HepG2 (cell line): ENCODE data around the gene CHMP1A. TPM values are rescaled to one million over a fixed set of nuclear protein-coding genes. Genes with fewer than 3 reads are reported as not detected.

Experiments used
- DRAP1 ChIP-seq: IDR thresholded peaks from 2 replicates; pipeline ENCODE4 v1.6.1; 2016; ENCODE audit warnings: missing genetic modification reagents, missing compliant biosample characterization
- SCMH1 ChIP-seq: sonication (generic); formaldehyde crosslinking; IDR thresholded peaks from 2 replicates; pipeline ENCODE4 v1.9.0; 2021; ENCODE audit warnings: missing genetic modification reagents, mild to moderate bottlenecking, borderline replicate concordance
- SOX13 ChIP-seq, 3 experiments: fragments of 450-650 bp in 1 of 3; sonication (generic) in 1 of 3; formaldehyde crosslinking in 1 of 3; IDR thresholded peaks in 2 of 3; conservative IDR thresholded peaks in 1 of 3; 2 replicates each; pipeline versions ENCODE4 v1.5.0 to v1.6.1; 2016 to 2020; ENCODE audit warnings: antibody characterized with exemption in 1 of 3, mild to moderate bottlenecking in 1 of 3, missing compliant biosample characterization in 1 of 3, missing genetic modification reagents in 1 of 3, moderate library complexity in 1 of 3
- TEF ChIP-seq: sonication (generic); formaldehyde crosslinking; IDR thresholded peaks from 2 replicates; pipeline ENCODE4 v1.5.0; 2020; ENCODE audit warnings: missing genetic modification reagents
- ZC3H13 ChIP-seq: sonication (generic); formaldehyde crosslinking; IDR thresholded peaks from 2 replicates; pipeline ENCODE4 v1.8.1; 2023; ENCODE audit warnings: mild to moderate bottlenecking, missing genetic modification reagents, moderate library complexity
- ZNF235 ChIP-seq: sonication (generic); formaldehyde crosslinking; IDR thresholded peaks from 2 replicates; pipeline ENCODE4 v1.8.1; 2023; ENCODE audit warnings: mild to moderate bottlenecking, missing genetic modification reagents, borderline replicate concordance
- ZNF513 ChIP-seq: sonication (generic); formaldehyde crosslinking; conservative IDR thresholded peaks from 2 replicates; pipeline ENCODE4 v1.5.0; 2020; ENCODE audit warnings: missing genetic modification reagents
- polyA plus RNA-seq, 8 experiments: library from polyadenylated mRNA; depleted of rRNA in 3 of 8; stranded (reverse) in 7 of 8; unstranded in 1 of 8; fragments of >200 nt; fragmentation: Illumina TruSeq in 4 of 8; extraction: Trizol in 4 of 8; gene quantifications; 2 replicates each; pipeline versions ENCODE4 v1.2.1 to v1.2.3, GENCODE V29; 2011 to 2016; ENCODE audit warnings: low read depth in 4 of 8, missing spikeins in 1 of 8, mixed read lengths in 1 of 8; ENCODE audit not compliant: insufficient read depth in 1 of 8
- total RNA-seq, 5 experiments: library from RNA; depleted of rRNA; stranded (reverse); fragments of >200 nt; fragmentation: Illumina TruSeq; extraction: Trizol; gene quantifications; 2 replicates each; pipeline ENCODE4 v1.2.3, GENCODE V29; 2016; ENCODE audit warnings: low read depth in 1 of 5
- TF ChIP-seq, protein P1 (sequence below), 2 experiments: fragments of 450-650 bp in 1 of 2; sonication (generic) in 1 of 2; formaldehyde crosslinking in 1 of 2; IDR thresholded peaks; 2 replicates each; pipeline versions ENCODE4 v1.6.1 to v1.8.0; 2016 to 2022; ENCODE audit warnings: antibody characterized with exemption in 1 of 2, mild to moderate bottlenecking in 1 of 2, missing genetic modification reagents in 1 of 2
- TF ChIP-seq, protein P2 (sequence below): sonication (generic); formaldehyde crosslinking; IDR thresholded peaks from 2 replicates; pipeline ENCODE4 v1.4.0; 2020; ENCODE audit warnings: missing genetic modification reagents, borderline replicate concordance
- TF ChIP-seq, protein P3 (sequence below): sonication (generic); formaldehyde crosslinking; IDR thresholded peaks from 2 replicates; pipeline ENCODE4 v1.5.0; 2020; ENCODE audit warnings: missing genetic modification reagents, mild to moderate bottlenecking, borderline replicate concordance

CHMP1A gene
- total and polyA plus RNA-seq, 2 of the 13 experiments (the other 11 are each of a cell fraction or from before 2014, with no cell fraction given): 69.4 to 73.3 TPM

DNA sequence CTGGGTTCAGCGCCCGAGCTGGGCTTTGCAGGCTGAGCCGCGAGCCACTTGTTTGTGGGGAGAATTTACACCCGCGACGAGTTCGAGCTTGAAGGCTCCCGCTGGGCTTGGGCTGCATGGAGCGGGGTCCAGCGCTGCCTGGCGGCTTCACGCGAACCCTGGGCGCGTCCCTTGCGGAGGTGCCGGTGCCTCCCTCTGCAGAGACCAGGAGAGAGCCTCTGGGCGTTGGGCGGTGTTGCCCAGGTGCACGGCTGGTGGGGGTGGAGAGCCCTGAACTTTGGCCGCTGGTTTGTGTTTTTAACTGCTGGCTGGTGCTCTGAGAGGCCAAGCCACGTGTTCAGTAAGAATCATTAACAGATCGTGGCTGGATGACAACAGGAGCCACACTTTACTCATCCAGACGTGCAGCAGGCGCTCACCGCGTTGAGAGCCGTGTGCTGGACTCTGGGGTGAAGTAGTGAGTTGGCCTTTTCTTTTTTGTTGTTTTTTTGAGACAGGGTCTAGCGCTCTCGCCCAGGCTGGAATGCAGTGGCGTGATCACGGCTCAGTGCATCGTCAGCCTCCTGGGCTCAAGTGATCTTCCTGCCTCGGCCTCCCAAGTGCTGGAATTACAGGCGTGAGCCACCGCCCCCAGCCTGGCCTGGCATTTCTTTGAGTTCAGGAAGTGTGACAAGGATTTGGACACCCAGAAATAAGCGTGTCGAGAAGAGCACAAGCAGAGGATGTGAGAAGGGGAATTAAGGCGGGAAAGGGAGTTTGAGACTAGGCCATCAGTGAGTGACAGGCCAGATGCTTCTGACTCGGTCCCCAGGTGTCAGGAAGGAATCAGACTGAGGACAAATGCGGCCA, 29.8 kb upstream of the CHMP1A start (continued):
- TF ChIP-seq, protein P1, sequence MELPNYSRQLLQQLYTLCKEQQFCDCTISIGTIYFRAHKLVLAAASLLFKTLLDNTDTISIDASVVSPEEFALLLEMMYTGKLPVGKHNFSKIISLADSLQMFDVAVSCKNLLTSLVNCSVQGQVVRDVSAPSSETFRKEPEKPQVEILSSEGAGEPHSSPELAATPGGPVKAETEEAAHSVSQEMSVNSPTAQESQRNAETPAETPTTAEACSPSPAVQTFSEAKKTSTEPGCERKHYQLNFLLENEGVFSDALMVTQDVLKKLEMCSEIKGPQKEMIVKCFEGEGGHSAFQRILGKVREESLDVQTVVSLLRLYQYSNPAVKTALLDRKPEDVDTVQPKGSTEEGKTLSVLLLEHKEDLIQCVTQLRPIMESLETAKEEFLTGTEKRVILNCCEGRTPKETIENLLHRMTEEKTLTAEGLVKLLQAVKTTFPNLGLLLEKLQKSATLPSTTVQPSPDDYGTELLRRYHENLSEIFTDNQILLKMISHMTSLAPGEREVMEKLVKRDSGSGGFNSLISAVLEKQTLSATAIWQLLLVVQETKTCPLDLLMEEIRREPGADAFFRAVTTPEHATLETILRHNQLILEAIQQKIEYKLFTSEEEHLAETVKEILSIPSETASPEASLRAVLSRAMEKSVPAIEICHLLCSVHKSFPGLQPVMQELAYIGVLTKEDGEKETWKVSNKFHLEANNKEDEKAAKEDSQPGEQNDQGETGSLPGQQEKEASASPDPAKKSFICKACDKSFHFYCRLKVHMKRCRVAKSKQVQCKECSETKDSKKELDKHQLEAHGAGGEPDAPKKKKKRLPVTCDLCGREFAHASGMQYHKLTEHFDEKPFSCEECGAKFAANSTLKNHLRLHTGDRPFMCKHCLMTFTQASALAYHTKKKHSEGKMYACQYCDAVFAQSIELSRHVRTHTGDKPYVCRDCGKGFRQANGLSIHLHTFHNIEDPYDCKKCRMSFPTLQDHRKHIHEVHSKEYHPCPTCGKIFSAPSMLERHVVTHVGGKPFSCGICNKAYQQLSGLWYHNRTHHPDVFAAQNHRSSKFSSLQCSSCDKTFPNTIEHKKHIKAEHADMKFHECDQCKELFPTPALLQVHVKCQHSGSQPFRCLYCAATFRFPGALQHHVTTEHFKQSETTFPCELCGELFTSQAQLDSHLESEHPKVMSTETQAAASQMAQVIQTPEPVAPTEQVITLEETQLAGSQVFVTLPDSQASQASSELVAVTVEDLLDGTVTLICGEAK (IDR thresholded peaks at IDR 0.05): no peak
- TF ChIP-seq, protein P1 (CRISPR knock-in tag; IDR thresholded peaks at IDR 0.05): peak; percentile 93
- TF ChIP-seq ZNF235 (peak; percentile 67; the same call in 1 of the 2 replicates), TEF (CRISPR knock-in tag) (peak; percentile 94), SOX13 (IDR thresholded peaks at IDR 0.05) (peak; percentile 54), SOX13 (CRISPR knock-in tag; conservative IDR thresholded peaks at IDR 0.05 in 1 of 2, IDR thresholded peaks at IDR 0.05 in 1 of 2) (peak; percentile 51 to 86; a peak in 2 of 4 replicates), ZNF513 (peak; percentile 38; the same call in 1 of the 2 replicates), ZC3H13 (peak; percentile 97; the same call in 1 of the 2 replicates), DRAP1 (peak; percentile 96), SCMH1 (CRISPR knock-in tag) (no peak)
- TF ChIP-seq, protein P2, sequence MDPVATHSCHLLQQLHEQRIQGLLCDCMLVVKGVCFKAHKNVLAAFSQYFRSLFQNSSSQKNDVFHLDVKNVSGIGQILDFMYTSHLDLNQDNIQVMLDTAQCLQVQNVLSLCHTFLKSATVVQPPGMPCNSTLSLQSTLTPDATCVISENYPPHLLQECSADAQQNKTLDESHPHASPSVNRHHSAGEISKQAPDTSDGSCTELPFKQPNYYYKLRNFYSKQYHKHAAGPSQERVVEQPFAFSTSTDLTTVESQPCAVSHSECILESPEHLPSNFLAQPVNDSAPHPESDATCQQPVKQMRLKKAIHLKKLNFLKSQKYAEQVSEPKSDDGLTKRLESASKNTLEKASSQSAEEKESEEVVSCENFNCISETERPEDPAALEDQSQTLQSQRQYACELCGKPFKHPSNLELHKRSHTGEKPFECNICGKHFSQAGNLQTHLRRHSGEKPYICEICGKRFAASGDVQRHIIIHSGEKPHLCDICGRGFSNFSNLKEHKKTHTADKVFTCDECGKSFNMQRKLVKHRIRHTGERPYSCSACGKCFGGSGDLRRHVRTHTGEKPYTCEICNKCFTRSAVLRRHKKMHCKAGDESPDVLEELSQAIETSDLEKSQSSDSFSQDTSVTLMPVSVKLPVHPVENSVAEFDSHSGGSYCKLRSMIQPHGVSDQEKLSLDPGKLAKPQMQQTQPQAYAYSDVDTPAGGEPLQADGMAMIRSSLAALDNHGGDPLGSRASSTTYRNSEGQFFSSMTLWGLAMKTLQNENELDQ (CRISPR knock-in tag): no peak
- TF ChIP-seq, protein P3, sequence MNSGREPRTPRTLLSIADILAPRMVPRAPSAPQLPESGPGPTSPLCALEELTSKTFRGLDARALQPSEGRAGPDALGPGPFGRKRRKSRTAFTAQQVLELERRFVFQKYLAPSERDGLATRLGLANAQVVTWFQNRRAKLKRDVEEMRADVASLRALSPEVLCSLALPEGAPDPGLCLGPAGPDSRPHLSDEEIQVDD (CRISPR knock-in tag): peak; percentile 92; the same call in 1 of the 2 replicates
